Breast epithelium (tissue), 4 donors: Measurements from ENCODE around the gene MYO1D. TPM values are rescaled to one million over a fixed set of nuclear protein-coding genes. Genes with fewer than 3 reads are reported as not detected.

Source experiments
- DNase-seq, 2 donors: peaks; one replicate each; pipeline ENCODE4 v3.0.0-alpha.2; 2019; ENCODE audit warnings: low spot score in 2 of 2
- H3K27ac ChIP-seq, 2 donors: fragments of 200-600 bp; sonication (generic) in 1 of 2; one replicate each; pipeline ENCODE4 v1.5.1; 2016 to 2019; ENCODE audit warnings: mild to moderate bottlenecking in 1 of 2
- H3K27me3 ChIP-seq, 2 donors: fragments of 200-600 bp; sonication (generic) in 1 of 2; one replicate each; pipeline versions ENCODE4 v1.5.1 to v1.6.0; 2017 to 2019; ENCODE audit warnings: control low read depth in 1 of 2, mild to moderate bottlenecking in 1 of 2
- H3K36me3 ChIP-seq: fragments of 200-600 bp; one replicate; pipeline ENCODE4 v1.5.1; 2019
- H3K4me1 ChIP-seq, 2 donors: fragments of 200-600 bp; sonication (generic); one replicate each; pipeline ENCODE4 v1.5.1; 2016 to 2019; ENCODE audit warnings: control low read depth in 1 of 2
- H3K4me3 ChIP-seq, 3 donors: fragments of 200-600 bp; sonication (generic); 1 replicate in 2 of 3; 2 replicates in 1 of 3; pipeline ENCODE4 v1.5.1; 2016 to 2019; ENCODE audit warnings: mild to moderate bottlenecking in 3 of 3, moderate library complexity in 2 of 3
- H3K9me3 ChIP-seq, 2 donors: fragments of 200-600 bp; sonication (generic) in 1 of 2; one replicate each; pipeline ENCODE4 v1.5.1; 2016 to 2019; ENCODE audit warnings: control low read depth in 1 of 2
- CTCF ChIP-seq, 3 donors: fragments of 450-650 bp; IDR thresholded peaks; one replicate each; pipeline ENCODE4 v1.5.1; 2016 to 2017; ENCODE audit warnings: antibody characterized with exemption in 3 of 3, mild to moderate bottlenecking in 3 of 3, moderate library complexity in 3 of 3
- POLR2A ChIP-seq: fragments of 450-650 bp; IDR thresholded peaks from one replicate; pipeline ENCODE4 v1.6.1; 2016; ENCODE audit warnings: antibody characterized with exemption, mild to moderate bottlenecking, moderate library complexity
- POLR2AphosphoS5 ChIP-seq, 3 donors: sonication (generic); formaldehyde crosslinking; IDR thresholded peaks; one replicate each; pipeline ENCODE4 v1.6.1; 2017; ENCODE audit warnings: antibody characterized with exemption in 3 of 3
- intact Hi-C: fragments of 100-400 bp; cut with DNase I; formaldehyde crosslinking; loops from one replicate; pipeline ENCODE4 v1.15.1; 2023; ENCODE audit warnings: low total_unique reads
- total RNA-seq, 3 donors: library from RNA; depleted of rRNA; stranded (reverse); fragments of >200 nt; gene quantifications; one replicate each; pipeline ENCODE4 v1.1.0, GENCODE V29; 2016

MYO1D gene
- total RNA-seq, 3 donors from 2014 or later, result 54.4 to 114 (median 76.7) TPM

GRCh38 chr17:32518646-32519227 lies 358.2 kb downstream of the MYO1D start:
- DNase-seq, result no peak
- peak overlapping the region in 1 of 2 donors; percentile 50 for H3K27ac ChIP-seq
- no peaks in the 10 kb centered on the region for H3K4me1 ChIP-seq
- intact Hi-C loops, result no loop called here
- H3K9me3 ChIP-seq, result no peaks in the 10 kb centered on the region
- no peaks in the 10 kb centered on the region for H3K36me3 ChIP-seq
- peak overlapping the region; percentile 47 to 77 (median 59) for H3K4me3 ChIP-seq
- no peak for TF ChIP-seq POLR2AphosphoS5 (IDR thresholded peaks at IDR 0.05)
- no peaks in the 10 kb centered on the region for H3K27me3 ChIP-seq

GRCh38 chr17:32517982-32518381 lies 358.9 kb downstream of the MYO1D start:
- H3K4me3 ChIP-seq, result no peak overlapping the region
- no peaks in the 10 kb centered on the region for H3K4me1 ChIP-seq
- no peak for DNase-seq
- H3K9me3 ChIP-seq, result no peaks in the 10 kb centered on the region
- H3K36me3 ChIP-seq, result no peaks in the 10 kb centered on the region
- TF ChIP-seq POLR2AphosphoS5 (IDR thresholded peaks at IDR 0.05) (no peak), CTCF (IDR thresholded peaks at IDR 0.05) (no peak), POLR2A (no peak)
- H3K27ac ChIP-seq, result no peak overlapping the region
- H3K27me3 ChIP-seq, result no peaks in the 10 kb centered on the region
- intact Hi-C loops, result no loop called here

- TF ChIP-seq CTCF (IDR thresholded peaks at IDR 0.05), result no peak
- no peak for TF ChIP-seq POLR2AphosphoS5 (IDR thresholded peaks at IDR 0.05)
- no peaks in the 10 kb centered on the region for H3K27me3 ChIP-seq
- DNase-seq, result no peak
- intact Hi-C loops, result no loop called here
- H3K36me3 ChIP-seq, result no peaks in the 10 kb centered on the region
- H3K9me3 ChIP-seq, result no peaks in the 10 kb centered on the region
- H3K4me3 ChIP-seq, result no peak overlapping the region
- H3K27ac ChIP-seq, result no peak overlapping the region
- H3K4me1 ChIP-seq, result no peaks in the 10 kb centered on the region
Measured at GRCh38 chr17:32516940-32517701, 359.8 kb downstream of the MYO1D start.

GRCh38 chr17:32516450-32516849 lies 360.5 kb downstream of the MYO1D start:
- no peak for DNase-seq
- intact Hi-C loops, result no loop called here
- TF ChIP-seq CTCF (IDR thresholded peaks at IDR 0.05) (no peak), POLR2A (no peak), POLR2AphosphoS5 (IDR thresholded peaks at IDR 0.05) (no peak)

GRCh38 chr17:32515677-32516383 lies 361.1 kb downstream of the MYO1D start:
- Histone ChIP-seq H3K36me3 (no peaks in the 10 kb centered on the region), H3K9me3 (no peaks in the 10 kb centered on the region), H3K27me3 (no peaks in the 10 kb centered on the region), H3K4me1 (no peaks in the 10 kb centered on the region), H3K4me3 (no peak overlapping the region), H3K27ac (no peak overlapping the region)
- intact Hi-C loops, result no loop called here
- no peak for TF ChIP-seq CTCF (IDR thresholded peaks at IDR 0.05)
- TF ChIP-seq POLR2AphosphoS5 (IDR thresholded peaks at IDR 0.05), result no peak
- no peak for TF ChIP-seq POLR2A
- DNase-seq, result no peak

More at GRCh38 chr17:32516450-32516849, 360.5 kb downstream of the MYO1D start:
- Histone ChIP-seq H3K27ac (no peak overlapping the region), H3K27me3 (no peaks in the 10 kb centered on the region), H3K9me3 (no peaks in the 10 kb centered on the region), H3K4me1 (no peaks in the 10 kb centered on the region), H3K4me3 (no peak overlapping the region), H3K36me3 (no peaks in the 10 kb centered on the region)
